Panc1 (cell line): ENCODE data around the gene EEF2.

Source experiments
- CTCF ChIP-seq: fragments of 450-650 bp; IDR thresholded peaks from 2 replicates; pipeline ENCODE4 v1.5.1; 2017; ENCODE audit warnings: mild to moderate bottlenecking
- REST ChIP-seq, 2 experiments: IDR thresholded peaks; 2 replicates each; pipeline ENCODE4 v1.6.1; 2011 to 2012; ENCODE audit warnings: low read depth in 2 of 2, control low read depth in 1 of 2, low read length in 1 of 2, mild to moderate bottlenecking in 1 of 2, moderate library complexity in 1 of 2; ENCODE audit not compliant: insufficient read depth in 1 of 2
- SIN3A ChIP-seq: IDR thresholded peaks from 2 replicates; pipeline ENCODE4 v1.6.1; 2012; ENCODE audit warnings: low read depth, mild to moderate bottlenecking, low read length, moderate library complexity, borderline replicate concordance; ENCODE audit not compliant: insufficient read depth

GRCh38 chr19:3932931-3933810 lies 52.1 kb downstream of the EEF2 start, which contains the start of gene NMRK2:
- TF ChIP-seq SIN3A (no peak), CTCF (no peak), REST (IDR thresholded peaks at IDR 0.05; ENCODE audit: insufficient read depth in 1 of 2, low read depth in 2 of 2, low read length in 1 of 2) (no peak)
